HUES6 (cell line): ENCODE results near the gene B3GNT3.
A peak's percentile ranks its signal among the peaks of the same experiment; 100 is the strongest.
"Not testable (repeated sequence)": the region's sequence is repeated elsewhere in the genome, so short reads cannot be mapped to it uniquely, and the experiment has no call there.

Experiments used
- H3K27ac ChIP-seq: 2 replicates; pipeline ENCODE4 v1.7.0; 2013; ENCODE audit warnings: low read depth, mild to moderate bottlenecking, low read length, inconsistent platforms
- H3K27me3 ChIP-seq: 2 replicates; pipeline ENCODE4 v1.6.1; 2013; ENCODE audit warnings: low read length; ENCODE audit not compliant: control insufficient read depth, insufficient read depth
- H3K36me3 ChIP-seq: 2 replicates; pipeline ENCODE4 v1.6.1; 2013; ENCODE audit warnings: low read length; ENCODE audit not compliant: control insufficient read depth, insufficient read depth
- H3K4me1 ChIP-seq: 2 replicates; pipeline ENCODE4 v1.6.1; 2013; ENCODE audit warnings: low read length; ENCODE audit not compliant: control insufficient read depth, insufficient read depth
- H3K4me3 ChIP-seq: 2 replicates; pipeline ENCODE4 v1.5.1; 2013; ENCODE audit warnings: low read depth, low read length
- H3K9ac ChIP-seq: one replicate; pipeline ENCODE4 v1.6.1; 2013; ENCODE audit warnings: mild to moderate bottlenecking, low read length
- H3K9me3 ChIP-seq: 2 replicates; pipeline ENCODE4 v1.6.1; 2013; ENCODE audit warnings: low read depth, low read length; ENCODE audit not compliant: control insufficient read depth, insufficient read depth

Gene B3GNT3

GRCh38 chr19:17767559-17767958 lies 27.4 kb upstream of the B3GNT3 start:
- peaks cover 3% of the 10 kb centered on the region for H3K4me1 ChIP-seq
- peaks cover 5% of the 10 kb centered on the region; the same call in 1 of the 2 replicates for H3K36me3 ChIP-seq
- no peaks in the 10 kb centered on the region for H3K9me3 ChIP-seq
- no peak overlapping the region for H3K4me3 ChIP-seq
- no peak overlapping the region for H3K27ac ChIP-seq
- H3K9ac ChIP-seq = no peak overlapping the region
- no peaks in the 10 kb centered on the region for H3K27me3 ChIP-seq

GRCh38 chr19:17770613-17771012 lies 24.3 kb upstream of the B3GNT3 start:
- Histone ChIP-seq H3K36me3 (peaks cover 5% of the 10 kb centered on the region; the same call in 1 of the 2 replicates), H3K27me3 (no peaks in the 10 kb centered on the region), H3K4me3 (no peak overlapping the region), H3K4me1 (peaks cover 3% of the 10 kb centered on the region), H3K9me3 (no peaks in the 10 kb centered on the region), H3K9ac (no peak overlapping the region), H3K27ac (no peak overlapping the region)

DNA sequence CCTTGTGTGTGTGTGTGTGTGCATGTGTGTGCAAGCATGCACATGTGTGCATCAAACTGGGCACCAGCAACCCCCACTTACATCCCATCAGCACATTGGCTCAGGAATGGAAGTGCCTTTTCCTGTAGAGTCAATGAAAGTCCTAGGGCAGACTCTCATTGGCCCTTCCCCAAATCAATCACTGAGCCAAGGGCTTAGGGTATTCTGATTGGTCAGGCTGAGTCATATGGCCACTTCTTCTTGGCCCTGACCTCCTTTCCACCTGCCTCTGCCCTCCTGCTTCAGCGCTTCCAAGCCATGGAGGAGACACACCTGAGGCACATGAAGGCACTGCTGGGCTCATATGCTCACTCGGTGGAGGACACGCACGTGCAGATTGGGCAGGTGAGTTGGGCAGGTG lies 22.8 kb upstream of the B3GNT3 start:
- Histone ChIP-seq H3K9ac (no peak overlapping the region), H3K4me3 (no peak overlapping the region), H3K4me1 (no peaks in the 10 kb centered on the region; the same call in 1 of the 2 replicates), H3K9me3 (no peaks in the 10 kb centered on the region), H3K36me3 (peaks cover 5% of the 10 kb centered on the region; the same call in 1 of the 2 replicates), H3K27ac (no peak overlapping the region), H3K27me3 (no peaks in the 10 kb centered on the region)

DNA sequence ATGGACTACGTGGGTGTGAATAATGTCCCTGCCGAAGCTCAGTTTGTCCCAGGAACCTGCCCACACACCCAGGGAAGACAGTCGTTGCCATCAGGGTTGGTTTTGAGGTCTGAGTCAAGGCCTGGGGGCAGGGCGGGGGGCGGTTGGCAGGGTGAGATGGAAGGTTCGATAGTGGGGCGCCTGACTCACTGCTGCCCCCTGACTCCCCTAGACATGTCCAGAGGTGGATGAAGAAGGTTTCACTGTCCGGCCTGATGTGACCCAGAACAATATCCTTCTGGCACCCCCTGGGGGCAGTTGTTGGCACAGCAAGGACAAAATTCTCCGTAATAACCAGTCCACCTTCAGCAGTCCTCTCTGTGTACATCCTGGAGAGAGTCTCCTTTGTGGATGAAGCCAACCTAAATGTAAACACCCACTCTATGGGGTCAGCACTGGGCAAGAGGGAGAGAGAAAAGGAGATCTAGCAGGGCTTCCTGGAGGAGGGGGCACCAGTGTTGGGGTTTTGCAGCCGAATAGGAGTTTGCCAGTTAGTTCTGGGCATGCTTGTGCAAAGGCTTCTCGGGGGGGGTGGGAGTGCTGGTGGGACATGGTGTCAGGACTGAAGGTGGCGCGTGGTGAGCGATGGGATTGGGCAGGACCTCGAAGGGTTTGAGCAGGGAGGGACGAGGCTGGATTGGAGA lies 19.6 kb upstream of the B3GNT3 start:
- Histone ChIP-seq H3K9ac (no peak overlapping the region), H3K27ac (no peak overlapping the region), H3K36me3 (peaks cover 5% of the 10 kb centered on the region; the same call in 1 of the 2 replicates), H3K9me3 (no peaks in the 10 kb centered on the region), H3K27me3 (no peaks in the 10 kb centered on the region), H3K4me1 (peaks cover 9% of the 10 kb centered on the region), H3K4me3 (no peak overlapping the region)

DNA sequence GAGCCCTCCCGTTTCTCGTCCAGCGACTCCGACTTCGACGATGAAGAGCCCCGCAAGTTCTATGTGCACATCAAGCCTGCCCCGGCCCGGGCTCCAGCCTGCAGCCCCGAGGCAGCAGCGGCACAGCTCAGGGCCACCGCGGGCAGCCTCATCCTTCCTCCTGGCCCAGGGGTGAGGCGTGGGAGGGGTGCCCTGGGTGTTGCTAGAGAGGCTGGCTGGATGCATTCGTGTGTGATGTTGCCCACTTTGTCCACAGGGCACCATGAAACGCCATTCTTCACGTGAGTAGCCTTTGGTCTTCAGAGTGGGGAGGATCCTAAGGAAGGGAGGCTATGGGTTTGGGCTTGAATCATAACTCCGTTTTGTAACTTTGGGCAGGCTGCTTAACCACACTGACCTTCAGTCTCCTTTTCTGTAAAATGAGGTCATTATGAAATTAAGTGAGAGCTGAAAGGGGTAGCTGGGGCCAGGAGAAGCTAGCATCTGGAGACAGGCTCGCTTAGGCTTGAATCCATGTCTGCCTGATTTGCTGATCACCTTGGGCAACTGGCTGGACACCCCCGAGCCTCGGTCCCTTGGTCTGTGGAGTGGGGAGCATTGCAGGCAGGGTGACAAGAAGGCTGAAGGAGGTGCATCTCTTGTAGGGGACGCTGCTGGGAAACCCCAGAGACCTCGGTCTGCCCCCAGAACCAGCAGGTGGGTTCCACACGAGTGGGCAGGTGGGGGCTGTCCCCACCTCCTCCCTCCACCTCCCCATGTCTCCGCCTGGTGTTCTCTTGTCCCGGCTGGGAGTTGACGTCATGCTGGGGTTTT lies 18.7 kb upstream of the B3GNT3 start:
- no peaks in the 10 kb centered on the region for H3K9me3 ChIP-seq
- H3K9ac ChIP-seq = no peak overlapping the region
- H3K27me3 ChIP-seq = no peaks in the 10 kb centered on the region
- peaks cover 9% of the 10 kb centered on the region for H3K4me1 ChIP-seq
- H3K4me3 ChIP-seq = no peak overlapping the region
- H3K27ac ChIP-seq = no peak overlapping the region
- H3K36me3 ChIP-seq = peaks cover 5% of the 10 kb centered on the region; the same call in 1 of the 2 replicates

GRCh38 chr19:17777840-17778239 lies 17.1 kb upstream of the B3GNT3 start:
- not testable (repeated sequence) for H3K4me1 ChIP-seq, H3K4me3 ChIP-seq, H3K36me3 ChIP-seq, H3K27ac ChIP-seq, H3K27me3 ChIP-seq, H3K9ac ChIP-seq, H3K9me3 ChIP-seq

GRCh38 chr19:17778251-17778967 lies 16.5 kb upstream of the B3GNT3 start:
- Histone ChIP-seq H3K27ac (no peak overlapping the region), H3K36me3 (peaks cover 10% of the 10 kb centered on the region; the same call in 1 of the 2 replicates), H3K27me3 (no peaks in the 10 kb centered on the region), H3K4me1 (peaks cover 9% of the 10 kb centered on the region), H3K4me3 (peak overlapping the region; percentile 68), H3K9me3 (no peaks in the 10 kb centered on the region), H3K9ac (no peak overlapping the region)

- Histone ChIP-seq H3K27ac (no peak overlapping the region), H3K4me1 (peaks cover 14% of the 10 kb centered on the region), H3K9me3 (no peaks in the 10 kb centered on the region), H3K9ac (no peak overlapping the region), H3K27me3 (no peaks in the 10 kb centered on the region), H3K36me3 (peaks cover 10% of the 10 kb centered on the region; the same call in 1 of the 2 replicates), H3K4me3 (peak overlapping the region; percentile 68)
Observed at GRCh38 chr19:17778968-17779929, 15.7 kb upstream of the B3GNT3 start.

DNA sequence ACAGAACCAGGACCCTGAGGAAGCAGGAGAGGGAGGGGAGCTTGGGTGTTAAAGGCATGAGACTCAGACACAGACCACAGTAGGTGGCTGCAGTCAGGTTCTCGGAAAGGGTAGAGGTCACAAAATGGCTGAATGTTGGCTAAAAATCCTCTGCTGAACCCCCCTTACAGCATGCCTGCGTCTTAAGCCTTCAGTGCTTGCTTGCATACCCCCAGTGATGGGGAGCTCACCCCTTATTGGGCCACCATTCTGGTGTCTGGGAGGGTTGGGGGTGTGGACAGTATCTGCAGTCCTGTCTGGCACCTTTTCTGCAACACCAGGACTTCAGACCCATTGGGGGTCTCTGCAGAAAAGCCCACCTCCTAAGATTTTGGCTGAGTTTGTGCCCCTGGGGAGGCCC lies 14.2 kb upstream of the B3GNT3 start:
- Histone ChIP-seq H3K9ac (no peak overlapping the region), H3K27me3 (no peaks in the 10 kb centered on the region), H3K27ac (no peak overlapping the region), H3K4me3 (no peak overlapping the region), H3K9me3 (no peaks in the 10 kb centered on the region), H3K36me3 (peaks cover 12% of the 10 kb centered on the region), H3K4me1 (peaks cover 14% of the 10 kb centered on the region)

DNA sequence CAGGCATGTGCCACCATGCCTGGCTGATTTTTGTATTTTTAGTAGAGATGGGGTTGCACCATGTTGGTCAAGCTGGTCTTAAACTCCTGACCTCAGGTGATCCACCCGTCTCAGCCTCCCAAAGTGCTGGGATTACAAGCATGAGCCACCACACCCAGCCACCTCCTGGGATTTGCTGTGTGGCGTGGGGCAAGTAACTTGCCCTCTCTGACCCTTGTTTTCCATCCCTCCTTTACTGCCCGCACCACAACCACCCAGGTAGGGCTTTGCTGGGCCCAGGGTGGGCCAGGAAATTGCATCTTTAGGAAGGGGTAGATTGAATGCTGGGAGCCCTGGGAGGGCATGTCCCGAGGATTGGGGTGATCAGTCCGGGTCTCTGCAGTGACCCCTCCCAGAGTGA lies 11.2 kb upstream of the B3GNT3 start:
- peaks cover 12% of the 10 kb centered on the region for H3K36me3 ChIP-seq
- peaks cover 14% of the 10 kb centered on the region for H3K4me1 ChIP-seq
- not testable (repeated sequence) for H3K9ac ChIP-seq

More for the DNA sequence above, 11.2 kb upstream of the B3GNT3 start:
- not testable (repeated sequence) for H3K9me3 ChIP-seq, H3K27me3 ChIP-seq, H3K4me3 ChIP-seq, H3K27ac ChIP-seq
